Stomach smooth muscle (tissue), 2 donors: ENCODE data around the gene FBLN2.

Experiments used
- H3K27ac ChIP-seq: one replicate; pipeline ENCODE4 v1.7.0; 2013; ENCODE audit warnings: mild to moderate bottlenecking, low read length, inconsistent platforms
- H3K27me3 ChIP-seq, 2 donors: one replicate each; pipeline ENCODE4 v1.7.0; 2013; ENCODE audit warnings: low read length in 2 of 2; ENCODE audit not compliant: insufficient read depth in 2 of 2, control insufficient read depth in 1 of 2
- H3K36me3 ChIP-seq, 2 donors: one replicate each; pipeline ENCODE4 v1.7.0; 2013; ENCODE audit warnings: low read length in 2 of 2; ENCODE audit not compliant: control insufficient read depth in 2 of 2, insufficient read depth in 2 of 2
- H3K4me1 ChIP-seq: one replicate; pipeline ENCODE4 v1.7.0; 2013; ENCODE audit warnings: low read length; ENCODE audit not compliant: control insufficient read depth, insufficient read depth
- H3K4me3 ChIP-seq, 2 donors: one replicate each; pipeline ENCODE4 v1.7.0; 2013; ENCODE audit warnings: low read length in 2 of 2
- H3K9ac ChIP-seq, 2 donors: one replicate each; pipeline ENCODE4 v1.7.0; 2013; ENCODE audit warnings: low read length in 2 of 2, mild to moderate bottlenecking in 1 of 2
- H3K9me3 ChIP-seq, 2 donors: one replicate each; pipeline ENCODE4 v1.7.0; 2013; ENCODE audit warnings: low read length in 2 of 2; ENCODE audit not compliant: control insufficient read depth in 2 of 2
- donor health status: healthy.
- donor health status: Pancreatic carcinoma.

FBLN2 gene

GRCh38 chr3:13574083-13574797 lies 25.3 kb downstream of the FBLN2 start:
- no peak overlapping the region for H3K9ac ChIP-seq

GRCh38 chr3:13574798-13575451 lies 26.0 kb downstream of the FBLN2 start:
- H3K4me1 ChIP-seq = peaks cover 8% of the 10 kb centered on the region
- H3K36me3 ChIP-seq = no peaks in the 10 kb centered on the region
- no peak overlapping the region for H3K9ac ChIP-seq
- H3K27me3 ChIP-seq = no peaks in the 10 kb centered on the region
- no peaks in the 10 kb centered on the region for H3K9me3 ChIP-seq
- no peak overlapping the region for H3K4me3 ChIP-seq
- H3K27ac ChIP-seq = no peak overlapping the region

More at GRCh38 chr3:13574083-13574797, 25.3 kb downstream of the FBLN2 start:
- no peaks in the 10 kb centered on the region for H3K36me3 ChIP-seq
- peaks cover 0 to 2% of the 10 kb centered on the region in 2 donors for H3K27me3 ChIP-seq
- no peak overlapping the region for H3K4me3 ChIP-seq
- no peaks in the 10 kb centered on the region for H3K9me3 ChIP-seq
- no peak overlapping the region for H3K27ac ChIP-seq
- H3K4me1 ChIP-seq = peaks cover 13% of the 10 kb centered on the region

- no peaks in the 10 kb centered on the region for H3K36me3 ChIP-seq
- H3K27me3 ChIP-seq = no peaks in the 10 kb centered on the region
- no peak overlapping the region for H3K4me3 ChIP-seq
- no peak overlapping the region for H3K27ac ChIP-seq
- no peak overlapping the region for H3K9ac ChIP-seq
- H3K9me3 ChIP-seq = no peaks in the 10 kb centered on the region
- H3K4me1 ChIP-seq = peaks cover 7% of the 10 kb centered on the region
Measured at GRCh38 chr3:13575459-13576061, 26.6 kb downstream of the FBLN2 start.

GRCh38 chr3:13577181-13578121 lies 28.5 kb downstream of the FBLN2 start:
- Histone ChIP-seq H3K36me3 (no peaks in the 10 kb centered on the region), H3K27ac (no peak overlapping the region), H3K9me3 (no peaks in the 10 kb centered on the region), H3K4me1 (peaks cover 7% of the 10 kb centered on the region), H3K9ac (no peak overlapping the region), H3K4me3 (no peak overlapping the region), H3K27me3 (no peaks in the 10 kb centered on the region)

- Histone ChIP-seq H3K27me3 (no peaks in the 10 kb centered on the region), H3K9me3 (no peaks in the 10 kb centered on the region), H3K9ac (no peak overlapping the region), H3K4me3 (no peak overlapping the region), H3K4me1 (peaks cover 7% of the 10 kb centered on the region), H3K27ac (no peak overlapping the region), H3K36me3 (no peaks in the 10 kb centered on the region)
Measured at GRCh38 chr3:13578251-13578650, 29.3 kb downstream of the FBLN2 start.

GRCh38 chr3:13579063-13579462 lies 30.1 kb downstream of the FBLN2 start:
- H3K4me1 ChIP-seq = peaks cover 6% of the 10 kb centered on the region

GRCh38 chr3:13580256-13581023 lies 31.5 kb downstream of the FBLN2 start:
- Histone ChIP-seq H3K27me3 (no peaks in the 10 kb centered on the region), H3K4me1 (peaks cover 4% of the 10 kb centered on the region), H3K36me3 (no peaks in the 10 kb centered on the region), H3K27ac (no peak overlapping the region), H3K9ac (no peak overlapping the region), H3K4me3 (no peak overlapping the region), H3K9me3 (no peaks in the 10 kb centered on the region)

More at GRCh38 chr3:13579063-13579462, 30.1 kb downstream of the FBLN2 start:
- Histone ChIP-seq H3K36me3 (no peaks in the 10 kb centered on the region), H3K4me3 (no peak overlapping the region), H3K9ac (no peak overlapping the region), H3K9me3 (no peaks in the 10 kb centered on the region), H3K27me3 (no peaks in the 10 kb centered on the region), H3K27ac (no peak overlapping the region)

GRCh38 chr3:13581485-13582365 lies 32.8 kb downstream of the FBLN2 start:
- no peak overlapping the region for H3K9ac ChIP-seq
- H3K27me3 ChIP-seq = no peaks in the 10 kb centered on the region
- no peak overlapping the region for H3K4me3 ChIP-seq
- no peaks in the 10 kb centered on the region for H3K4me1 ChIP-seq
- H3K9me3 ChIP-seq = no peaks in the 10 kb centered on the region
- H3K36me3 ChIP-seq = no peaks in the 10 kb centered on the region
- no peak overlapping the region for H3K27ac ChIP-seq

GRCh38 chr3:13582366-13583250 lies 33.7 kb downstream of the FBLN2 start:
- no peak overlapping the region for H3K9ac ChIP-seq
- no peak overlapping the region for H3K27ac ChIP-seq
- H3K4me1 ChIP-seq = no peaks in the 10 kb centered on the region
- no peaks in the 10 kb centered on the region for H3K27me3 ChIP-seq
- H3K36me3 ChIP-seq = no peaks in the 10 kb centered on the region
- H3K9me3 ChIP-seq = no peaks in the 10 kb centered on the region
- H3K4me3 ChIP-seq = no peak overlapping the region
